ENCODE data around the gene GINS2. TPM values are rescaled to one million over a fixed set of nuclear protein-coding genes. Genes with fewer than 3 reads are reported as not detected.

The GINS2 gene
- total RNA-seq, 4 donors from 2014 or later, result 2.0 to 10.4 TPM; not detected in 2

GRCh38 chr16:85657996-85658395 is 30.8 kb downstream of the GINS2 start:
- Histone ChIP-seq H3K36me3 (no peaks in the 10 kb centered on the region), H3K27ac (no peak overlapping the region), H3K27me3 (no peaks in the 10 kb centered on the region), H3K4me1 (peaks cover 0 to 11% of the 10 kb centered on the region in 2 donors), H3K4me3 (no peak overlapping the region), H3K9me3 (no peaks in the 10 kb centered on the region)
- TF ChIP-seq POLR2A (IDR thresholded peaks at IDR 0.05), result no peak
- TF ChIP-seq, protein P1, sequence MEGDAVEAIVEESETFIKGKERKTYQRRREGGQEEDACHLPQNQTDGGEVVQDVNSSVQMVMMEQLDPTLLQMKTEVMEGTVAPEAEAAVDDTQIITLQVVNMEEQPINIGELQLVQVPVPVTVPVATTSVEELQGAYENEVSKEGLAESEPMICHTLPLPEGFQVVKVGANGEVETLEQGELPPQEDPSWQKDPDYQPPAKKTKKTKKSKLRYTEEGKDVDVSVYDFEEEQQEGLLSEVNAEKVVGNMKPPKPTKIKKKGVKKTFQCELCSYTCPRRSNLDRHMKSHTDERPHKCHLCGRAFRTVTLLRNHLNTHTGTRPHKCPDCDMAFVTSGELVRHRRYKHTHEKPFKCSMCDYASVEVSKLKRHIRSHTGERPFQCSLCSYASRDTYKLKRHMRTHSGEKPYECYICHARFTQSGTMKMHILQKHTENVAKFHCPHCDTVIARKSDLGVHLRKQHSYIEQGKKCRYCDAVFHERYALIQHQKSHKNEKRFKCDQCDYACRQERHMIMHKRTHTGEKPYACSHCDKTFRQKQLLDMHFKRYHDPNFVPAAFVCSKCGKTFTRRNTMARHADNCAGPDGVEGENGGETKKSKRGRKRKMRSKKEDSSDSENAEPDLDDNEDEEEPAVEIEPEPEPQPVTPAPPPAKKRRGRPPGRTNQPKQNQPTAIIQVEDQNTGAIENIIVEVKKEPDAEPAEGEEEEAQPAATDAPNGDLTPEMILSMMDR (IDR thresholded peaks at IDR 0.05), result no peak
- no peak for DNase-seq
- intact Hi-C loops (cut with DNase I; ENCODE audit: low total_unique reads), result no loop called here

GRCh38 chr16:85657267-85657650 is 31.5 kb downstream of the GINS2 start:
- TF ChIP-seq, protein P1 (IDR thresholded peaks at IDR 0.05), result no peak
- no peak for TF ChIP-seq POLR2A (IDR thresholded peaks at IDR 0.05)
- no peak for DNase-seq
- Histone ChIP-seq H3K27ac (no peak overlapping the region), H3K27me3 (no peaks in the 10 kb centered on the region), H3K4me1 (peaks cover 0 to 16% of the 10 kb centered on the region in 2 donors), H3K36me3 (no peaks in the 10 kb centered on the region), H3K9me3 (no peaks in the 10 kb centered on the region), H3K4me3 (no peak overlapping the region)
- intact Hi-C loops (cut with DNase I; ENCODE audit: low total_unique reads), result no loop called here

DNA sequence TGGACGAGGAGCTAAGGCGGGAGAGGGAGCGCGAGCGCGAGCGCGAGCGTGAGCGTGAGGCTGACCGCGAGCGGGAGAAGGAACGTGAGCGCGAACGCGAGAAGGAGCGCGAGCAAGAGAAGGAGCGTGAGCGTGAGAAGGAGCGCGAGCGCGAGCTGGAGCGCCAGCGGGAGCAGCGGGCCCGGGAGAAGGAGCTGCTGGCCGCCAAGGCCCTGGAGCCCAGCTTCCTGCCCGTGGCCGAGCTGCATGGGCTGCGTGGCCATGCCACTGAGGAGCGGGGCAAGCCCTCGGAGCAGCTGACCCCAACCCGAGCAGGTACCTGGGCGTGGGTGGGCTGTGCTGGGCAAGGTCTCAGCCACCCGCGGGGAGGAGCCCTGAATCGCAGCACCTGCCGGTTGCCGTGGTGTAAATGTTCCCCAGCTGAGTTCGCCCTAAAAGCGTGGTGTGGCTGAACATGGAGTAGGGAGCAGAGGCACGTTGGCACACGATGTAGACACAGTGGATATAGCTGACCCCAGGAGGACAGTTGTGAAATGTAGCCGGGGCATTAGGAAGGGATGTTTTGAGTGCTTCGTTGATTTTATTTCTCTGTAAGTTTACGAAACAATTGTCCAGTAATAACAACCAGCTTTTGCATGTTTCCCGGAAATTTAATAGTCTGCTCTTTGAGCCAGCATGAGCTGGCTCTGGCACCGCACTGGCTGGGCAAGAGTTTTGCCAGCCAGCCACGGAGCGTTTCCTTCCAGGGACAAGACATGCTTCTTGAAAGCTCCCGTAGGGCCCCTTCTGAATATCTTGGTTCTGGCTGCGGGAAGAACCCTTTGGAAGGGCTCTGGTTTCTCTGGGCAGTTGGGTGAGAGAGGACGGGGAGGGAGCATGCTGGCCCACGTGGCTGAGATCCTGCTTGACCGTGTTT is 32.1 kb downstream of the GINS2 start:
- no peaks in the 10 kb centered on the region for H3K36me3 ChIP-seq
- no peaks in the 10 kb centered on the region for H3K9me3 ChIP-seq
- H3K4me3 ChIP-seq, result no peak overlapping the region
- peaks cover 0 to 22% of the 10 kb centered on the region in 2 donors for H3K4me1 ChIP-seq
- TF ChIP-seq POLR2A (IDR thresholded peaks at IDR 0.05), result no peak
- no peak overlapping the region for H3K27ac ChIP-seq
- H3K27me3 ChIP-seq, result no peaks in the 10 kb centered on the region
- no peak for DNase-seq
- intact Hi-C loops (cut with DNase I; ENCODE audit: low total_unique reads), result no loop called here

DNA sequence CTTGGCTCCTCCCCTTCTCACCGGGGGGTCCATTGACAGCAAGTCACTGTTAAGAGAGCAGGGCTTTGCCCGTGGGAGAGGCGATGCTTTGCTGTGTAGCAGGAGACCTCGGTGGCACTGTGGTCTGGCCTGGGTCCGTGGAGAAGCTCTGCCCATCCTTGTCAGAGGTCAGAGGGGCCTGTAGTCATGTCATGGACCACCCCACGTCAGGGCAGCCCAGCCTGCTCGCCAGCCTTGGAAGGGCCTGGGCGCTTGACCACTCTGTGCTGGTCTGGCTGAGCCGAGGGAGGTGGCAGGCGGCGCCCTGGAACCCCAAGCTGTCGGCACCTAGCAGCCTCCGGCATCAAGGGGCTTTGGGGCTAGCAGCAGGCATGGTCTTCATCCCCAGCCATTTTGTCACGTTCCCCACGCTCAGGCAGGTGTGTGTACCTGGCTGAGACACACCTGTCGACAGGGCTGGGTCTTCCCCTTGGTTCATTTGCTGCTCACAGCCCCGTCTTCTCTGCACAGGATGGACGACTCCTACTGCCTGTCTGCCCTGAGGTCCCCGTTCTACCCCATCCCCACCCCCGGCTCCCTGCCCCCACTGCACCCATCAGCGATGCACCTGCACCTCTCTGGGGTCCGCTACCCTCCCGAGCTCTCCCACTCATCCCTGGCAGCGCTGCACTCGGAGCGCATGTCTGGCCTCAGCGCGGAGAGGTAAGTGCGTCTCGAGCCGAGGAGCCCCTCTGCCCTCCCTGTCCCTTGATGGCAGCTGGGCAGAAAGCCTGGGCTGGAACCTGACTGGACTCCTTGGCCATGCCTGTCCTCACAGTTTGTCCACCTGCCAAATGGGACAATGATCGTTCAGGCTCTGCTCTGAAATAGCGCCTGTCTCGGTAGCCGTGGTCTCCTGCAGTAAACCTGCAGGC is 33.3 kb downstream of the GINS2 start:
- DNase-seq, result no peak
- TF ChIP-seq, protein P1 (IDR thresholded peaks at IDR 0.05), result no peak
- TF ChIP-seq POLR2A (IDR thresholded peaks at IDR 0.05), result no peak
- no peak overlapping the region for H3K27ac ChIP-seq
- H3K9me3 ChIP-seq, result no peaks in the 10 kb centered on the region
- H3K27me3 ChIP-seq, result no peaks in the 10 kb centered on the region
- H3K4me1 ChIP-seq, result peaks cover 0 to 28% of the 10 kb centered on the region in 2 donors
- H3K4me3 ChIP-seq, result no peak overlapping the region
- intact Hi-C loops (cut with DNase I; ENCODE audit: low total_unique reads), result no loop called here
- H3K36me3 ChIP-seq, result no peaks in the 10 kb centered on the region

- Histone ChIP-seq H3K9me3 (no peaks in the 10 kb centered on the region), H3K36me3 (no peaks in the 10 kb centered on the region), H3K4me3 (no peak overlapping the region), H3K27me3 (no peaks in the 10 kb centered on the region), H3K27ac (peak overlapping the region in 1 of 2 donors; percentile 91), H3K4me1 (peaks cover 0 to 28% of the 10 kb centered on the region in 2 donors)
- TF ChIP-seq POLR2A (IDR thresholded peaks at IDR 0.05), result no peak
- TF ChIP-seq, protein P1 (IDR thresholded peaks at IDR 0.05), result no peak
- intact Hi-C loops (cut with DNase I; ENCODE audit: low total_unique reads), result no loop called here
- no peak for DNase-seq
These were observed 34.3 kb downstream of the GINS2 start for GRCh38 chr16:85654251-85655095.
